Measurements from ENCODE around the gene XYLB.
"Not testable (repeated sequence)": the region's sequence is repeated elsewhere in the genome, so short reads cannot be mapped to it uniquely, and the experiment has no call there.

XYLB gene

DNA sequence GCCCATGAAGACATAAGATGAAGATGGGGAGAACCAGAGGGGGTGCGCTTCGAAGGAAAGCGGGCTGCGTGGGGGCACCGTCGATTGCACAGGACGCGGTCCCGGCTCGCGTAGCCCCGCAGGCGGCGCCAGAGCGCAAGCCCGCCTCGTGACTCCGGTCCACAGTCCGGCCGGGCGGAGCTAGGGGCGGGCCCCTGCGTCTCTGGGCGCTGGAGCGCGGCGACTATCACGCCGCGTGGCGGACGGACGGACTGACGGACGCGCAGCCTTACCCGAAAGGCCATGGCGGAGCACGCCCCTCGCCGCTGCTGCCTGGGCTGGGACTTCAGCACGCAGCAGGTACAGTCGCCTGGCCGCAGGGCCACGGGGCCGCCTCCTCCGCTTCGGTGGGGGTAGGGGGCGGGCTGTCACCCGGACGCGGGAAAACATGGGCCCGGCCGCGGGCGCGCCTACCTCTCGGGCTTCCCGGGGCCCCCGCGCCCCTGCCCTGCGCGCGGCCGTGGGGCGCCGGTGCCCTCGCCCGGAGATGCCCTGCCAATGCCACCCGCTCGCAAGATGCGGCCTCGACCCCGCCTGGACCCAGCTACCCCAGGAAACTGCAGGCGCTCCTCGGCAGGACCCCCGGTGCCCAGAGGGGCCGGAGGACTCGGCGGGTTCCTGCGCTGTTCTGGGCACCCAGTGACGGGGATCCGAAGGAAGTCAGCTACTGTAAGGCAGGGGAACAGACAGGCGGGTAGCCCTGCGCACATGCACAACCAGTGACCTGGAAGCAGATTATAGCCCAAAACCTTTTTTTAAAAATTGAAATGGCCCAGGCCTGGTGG, at the start of gene XYLB:
TSS of gene XYLB (plus strand) at position 199 of the 824 bp plus-strand sequence. CDS start at position 283, 84 bp downstream.
- in situ Hi-C loops (cut with MboI; ENCODE audit: low sequenced_read_pairs) = no loop called here

DNA sequence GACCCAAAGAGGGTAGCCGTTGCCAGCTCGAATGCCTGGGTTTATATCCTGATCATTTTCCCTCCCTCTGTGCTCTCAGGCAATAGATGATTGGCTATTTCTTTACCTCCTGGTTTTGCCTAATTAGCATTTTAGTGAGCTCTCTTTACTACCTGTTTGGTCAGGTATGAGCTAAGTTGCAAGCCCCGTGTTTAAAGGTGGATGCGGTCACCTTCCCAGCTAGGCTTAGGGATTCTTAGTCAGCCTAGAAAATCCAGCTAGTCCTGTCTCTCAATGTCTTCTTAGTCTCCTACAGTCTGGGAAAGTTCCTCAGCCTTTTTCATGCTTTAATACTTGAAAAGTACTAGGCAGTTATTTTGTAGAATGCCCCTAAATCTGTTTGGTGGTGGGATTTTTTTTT, 49.5 kb upstream of the XYLB start:
- in situ Hi-C loops (cut with MboI; ENCODE audit: low sequenced_read_pairs) = not testable (repeated sequence)

DNA sequence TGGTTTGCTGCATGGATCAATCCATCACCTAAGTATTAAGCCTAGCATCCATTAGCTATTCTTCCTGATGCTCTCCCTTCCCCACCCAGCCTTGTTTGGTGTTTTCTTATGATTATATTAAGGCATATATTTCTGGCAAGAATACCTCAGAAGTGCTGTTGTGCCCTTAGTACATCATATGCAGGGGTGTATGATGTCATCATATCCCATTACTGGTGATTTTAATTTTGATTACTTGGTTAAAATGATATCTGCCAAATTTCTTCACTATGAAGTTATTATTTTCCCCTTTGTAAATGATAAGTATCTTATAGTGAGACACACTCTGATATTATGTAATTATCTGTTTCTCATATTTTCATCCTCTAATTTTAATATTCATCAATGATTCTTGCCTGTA, 49.0 kb upstream of the XYLB start:
- in situ Hi-C loops (cut with MboI; ENCODE audit: low sequenced_read_pairs) = no loop called here

DNA sequence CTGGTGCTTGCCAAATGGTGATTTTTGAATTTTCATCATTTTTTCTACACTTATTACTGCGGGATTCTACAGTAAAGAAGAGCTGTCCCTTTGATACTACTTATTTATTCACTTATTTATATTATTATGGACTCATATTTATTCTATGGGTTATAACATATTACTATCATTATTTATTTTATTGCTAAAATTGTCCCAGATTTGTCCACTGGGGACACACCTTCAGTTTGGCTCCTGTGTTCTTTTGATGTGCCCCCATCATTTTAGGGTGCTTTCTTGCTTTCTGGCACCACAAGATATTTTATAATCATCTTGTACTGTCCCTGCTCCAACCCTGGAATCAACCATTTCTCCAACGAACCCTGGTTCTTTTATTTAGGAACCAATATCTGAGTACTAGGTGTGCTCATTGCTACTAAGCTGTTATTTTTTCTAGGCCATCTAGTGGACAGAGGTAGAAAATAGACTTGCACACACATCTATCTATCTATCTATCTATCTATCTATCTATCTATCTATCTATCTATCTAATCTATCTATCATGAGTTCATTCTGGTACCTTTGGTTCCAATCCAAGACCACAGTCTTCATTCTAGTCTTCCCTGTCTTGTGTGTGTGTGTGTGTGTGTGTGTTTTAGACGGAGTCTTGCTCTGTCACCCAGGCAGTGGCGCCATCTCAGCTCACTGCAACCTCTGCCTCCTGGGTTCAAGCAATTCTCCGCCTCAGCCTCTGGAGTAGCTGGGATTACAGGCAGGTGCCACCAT, 48.5 kb upstream of the XYLB start:
- in situ Hi-C loops (cut with MboI; ENCODE audit: low sequenced_read_pairs) = no loop called here

DNA sequence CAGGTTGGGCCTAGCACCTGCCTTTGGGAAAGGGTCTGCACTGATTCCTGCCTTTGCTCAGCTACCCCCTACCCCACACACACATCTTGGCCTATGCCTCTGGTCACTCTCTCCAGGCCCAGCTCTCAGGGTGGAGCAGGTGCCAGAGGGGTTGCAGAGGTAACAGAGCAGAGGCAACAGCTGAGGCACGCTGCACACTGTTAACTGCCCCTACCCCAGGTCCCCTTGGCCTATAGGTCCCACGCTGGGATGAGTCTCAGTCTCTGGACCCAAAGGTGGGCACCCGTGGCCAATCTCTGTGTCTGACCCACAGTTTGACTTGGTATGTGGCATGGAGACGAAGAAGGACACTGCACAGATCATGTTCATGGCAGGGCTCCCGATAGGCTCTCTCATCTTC, 39.6 kb upstream of the XYLB start:
- in situ Hi-C loops (cut with MboI; ENCODE audit: low sequenced_read_pairs) = no loop called here

DNA sequence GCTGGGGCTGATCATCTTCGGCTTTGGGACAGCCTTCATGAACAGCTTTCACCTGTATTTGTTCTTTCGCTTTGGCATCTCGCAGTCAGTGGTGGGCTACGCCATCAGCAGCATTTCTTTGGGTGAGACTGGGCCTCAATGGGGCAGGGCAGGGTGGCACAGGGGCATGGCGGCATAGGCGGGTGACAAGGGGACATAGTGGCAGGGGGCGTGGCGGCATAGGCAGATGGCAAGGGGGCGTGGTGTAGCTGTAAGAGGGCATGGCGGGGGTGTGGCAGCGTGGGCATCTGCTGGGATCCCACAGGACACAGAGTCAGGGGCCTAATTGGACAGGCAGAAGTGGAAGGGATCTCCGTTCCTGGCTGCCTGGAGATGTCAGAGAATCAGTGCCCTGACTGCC, 39.0 kb upstream of the XYLB start:
- in situ Hi-C loops (cut with MboI; ENCODE audit: low sequenced_read_pairs) = no loop called here

DNA sequence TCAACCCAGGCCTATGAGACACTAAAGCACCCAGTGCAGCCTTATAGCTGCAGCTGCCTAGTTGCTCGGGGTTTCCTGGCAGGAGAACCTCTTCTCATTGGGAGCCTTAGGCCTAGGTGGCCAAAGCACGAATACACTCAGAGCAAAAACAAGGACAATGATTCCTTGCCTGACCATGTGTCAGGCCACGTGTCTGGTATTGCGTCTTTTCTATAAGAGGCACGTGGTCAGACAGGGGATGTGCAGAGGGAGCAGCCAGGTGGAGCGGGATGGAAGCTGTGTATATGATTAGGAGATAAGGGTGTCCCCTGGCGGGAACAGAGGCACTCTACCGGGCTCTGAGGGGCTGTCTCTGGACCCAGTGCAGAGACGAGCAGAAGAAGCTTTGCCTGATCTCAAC, 38.1 kb upstream of the XYLB start:
- in situ Hi-C loops (cut with MboI; ENCODE audit: low sequenced_read_pairs) = no loop called here

DNA sequence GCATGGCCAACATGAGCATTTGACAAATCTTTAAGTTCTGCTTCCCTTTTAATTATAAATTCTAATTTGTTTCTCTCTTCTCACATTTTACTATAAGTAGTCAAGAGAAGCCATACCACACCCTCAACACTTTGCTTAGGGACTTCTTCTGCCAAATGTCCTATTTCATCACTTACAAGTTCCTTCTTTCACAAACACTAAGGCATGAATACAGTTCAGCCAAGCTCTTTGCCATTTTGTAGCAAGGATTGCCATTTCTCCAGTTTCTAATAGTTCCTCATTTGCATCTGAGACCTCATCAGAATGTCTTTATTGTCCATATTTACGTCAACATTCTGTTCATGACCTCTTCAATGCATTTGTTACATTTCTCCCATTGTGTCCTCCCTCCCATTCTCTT, 35.1 kb upstream of the XYLB start:
- in situ Hi-C loops (cut with MboI; ENCODE audit: low sequenced_read_pairs) = no loop called here

DNA sequence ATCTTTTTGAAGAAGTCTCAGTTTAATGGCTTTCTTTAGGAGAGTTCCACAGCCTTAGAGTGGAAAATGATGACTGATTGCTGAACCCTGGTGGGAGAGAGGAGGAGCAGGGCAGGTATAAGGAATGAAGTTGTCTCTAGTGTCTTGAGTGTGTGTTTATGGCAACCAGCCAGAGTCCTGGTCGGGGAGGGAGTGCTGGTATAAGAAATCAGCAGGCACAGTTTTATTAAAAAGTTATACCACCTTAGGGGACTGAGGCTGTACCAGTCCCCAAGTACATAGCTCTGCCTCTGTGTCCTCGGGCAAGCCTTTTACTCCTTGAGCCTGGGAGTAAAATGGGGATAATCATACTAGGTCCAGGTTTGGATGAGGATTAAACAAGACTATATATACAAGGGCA, 34.6 kb upstream of the XYLB start:
- in situ Hi-C loops (cut with MboI; ENCODE audit: low sequenced_read_pairs) = no loop called here

DNA sequence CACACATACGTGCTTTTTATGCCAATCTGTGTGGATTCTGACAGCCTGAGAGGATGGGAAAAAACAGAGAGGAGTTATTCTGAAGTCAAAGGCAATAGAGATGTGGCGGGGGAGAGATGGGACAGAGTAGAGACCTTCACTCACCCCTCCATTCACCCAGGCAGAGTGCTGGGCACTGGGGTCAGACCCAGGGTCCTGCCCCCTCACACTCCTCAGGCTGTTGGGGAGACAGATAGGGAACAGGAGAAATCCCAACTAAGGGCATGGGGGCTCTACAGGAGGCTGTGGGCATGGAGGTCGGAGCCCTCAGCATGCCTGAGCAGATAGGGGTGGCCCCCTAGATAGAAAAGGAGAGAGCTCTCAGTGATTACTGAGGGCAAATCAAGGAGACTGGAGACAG, 34.2 kb upstream of the XYLB start:
- in situ Hi-C loops (cut with MboI; ENCODE audit: low sequenced_read_pairs) = no loop called here

DNA sequence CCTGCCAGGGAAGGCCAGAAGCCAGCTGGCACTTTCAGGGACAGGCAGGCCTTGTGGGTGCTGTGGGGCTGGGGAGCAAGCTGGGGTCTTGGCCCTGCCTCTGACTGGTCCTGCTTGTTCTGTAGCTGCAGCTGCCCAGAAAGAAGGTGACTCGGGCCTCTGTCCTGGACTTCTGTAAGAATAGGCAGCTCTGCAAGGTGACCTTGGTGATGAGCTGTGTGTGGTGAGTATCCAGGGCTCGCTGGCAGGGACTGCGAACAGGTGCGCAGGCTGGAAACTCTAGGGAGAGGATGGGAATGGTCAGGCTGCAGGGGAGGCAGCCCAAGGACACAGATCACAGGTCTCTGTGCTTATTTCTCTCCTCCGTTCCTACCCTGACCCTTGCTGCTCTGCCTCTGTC, 33.3 kb upstream of the XYLB start:
- in situ Hi-C loops (cut with MboI; ENCODE audit: low sequenced_read_pairs) = no loop called here

DNA sequence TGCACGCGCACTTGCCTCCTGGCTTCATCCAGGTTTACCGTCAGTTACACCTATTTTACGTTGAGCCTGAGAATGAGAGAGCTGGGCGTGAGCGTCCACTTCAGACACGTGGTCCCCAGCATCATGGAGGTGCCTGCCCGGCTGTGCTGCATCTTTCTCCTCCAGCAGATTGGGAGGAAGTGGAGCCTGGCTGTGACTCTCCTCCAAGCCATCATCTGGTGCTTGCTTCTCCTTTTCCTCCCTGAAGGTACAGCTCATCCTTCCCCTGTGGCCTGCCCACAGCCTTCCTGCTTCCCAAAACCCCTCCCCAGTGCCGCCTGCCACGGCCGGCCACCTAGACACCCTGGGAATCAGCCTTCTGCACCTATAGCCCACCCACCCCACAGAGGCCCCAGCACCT, 32.9 kb upstream of the XYLB start:
- in situ Hi-C loops (cut with MboI; ENCODE audit: low sequenced_read_pairs) = no loop called here

DNA sequence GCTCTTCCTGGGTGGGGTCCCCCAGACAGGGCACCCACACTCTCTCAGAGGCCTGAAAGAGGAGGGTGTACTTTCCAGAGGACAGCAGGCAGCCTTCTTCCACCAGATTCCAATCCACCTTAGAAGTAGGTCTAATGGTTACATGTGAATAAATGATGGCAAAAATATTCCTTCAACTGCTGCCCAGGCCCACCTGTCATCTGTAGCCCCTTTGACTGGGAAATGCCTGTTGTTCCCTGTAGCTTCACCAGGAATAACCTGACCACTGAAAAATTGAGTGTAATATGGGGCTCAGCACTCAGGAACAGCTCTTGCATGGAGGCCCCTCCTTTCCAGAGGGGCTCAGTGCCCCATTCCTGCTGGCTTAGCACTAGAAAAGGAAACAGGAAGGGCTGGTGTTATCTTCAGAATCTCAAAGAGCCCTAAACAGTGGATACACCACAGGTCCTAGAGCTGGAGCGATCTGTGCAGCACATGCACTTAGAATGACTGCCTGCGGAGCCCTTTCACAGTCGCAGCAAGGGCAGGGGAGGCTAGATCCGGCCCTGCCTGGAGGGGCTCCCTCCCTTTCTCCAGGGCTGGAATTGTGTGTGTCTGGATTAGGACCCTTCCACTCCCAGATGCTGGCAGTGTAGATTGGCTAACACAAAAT, 32.3 kb upstream of the XYLB start:
- in situ Hi-C loops (cut with MboI; ENCODE audit: low sequenced_read_pairs) = no loop called here

DNA sequence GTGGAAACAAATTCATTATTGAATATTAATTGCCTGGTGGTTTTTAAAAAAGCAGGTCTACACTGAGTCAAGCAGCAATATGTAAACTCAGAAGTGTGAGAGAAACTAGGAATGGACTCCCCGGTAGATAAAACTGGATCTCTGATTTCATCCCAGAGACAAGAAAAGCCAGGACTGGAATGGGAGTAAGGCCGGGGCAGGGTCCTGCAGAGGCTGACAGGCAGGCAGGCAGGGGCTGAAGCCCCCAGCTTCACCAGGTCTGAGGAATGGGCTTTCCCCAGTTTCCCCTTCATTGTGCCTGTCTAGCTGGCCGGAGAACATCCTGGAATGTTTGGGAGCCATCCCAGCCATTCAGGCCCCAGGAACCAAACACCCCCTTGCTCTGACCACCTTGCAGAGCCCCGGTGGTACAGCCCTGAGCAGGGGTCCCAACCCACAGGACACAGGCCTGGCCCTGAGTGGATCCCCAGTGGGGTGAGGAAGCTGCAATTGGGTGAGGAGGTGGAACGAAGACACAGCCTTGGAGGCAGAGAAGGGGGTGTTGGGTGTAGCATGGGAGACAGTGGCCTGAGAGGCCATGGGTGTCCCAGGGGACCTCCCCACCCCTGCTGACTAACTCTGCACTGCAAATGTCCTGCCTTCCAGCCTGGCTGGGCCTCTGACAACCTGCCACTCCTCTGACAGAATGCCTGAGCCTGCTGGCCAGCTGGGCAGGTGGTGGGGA, 31.7 kb upstream of the XYLB start:
- in situ Hi-C loops (cut with MboI; ENCODE audit: low sequenced_read_pairs) = no loop called here

DNA sequence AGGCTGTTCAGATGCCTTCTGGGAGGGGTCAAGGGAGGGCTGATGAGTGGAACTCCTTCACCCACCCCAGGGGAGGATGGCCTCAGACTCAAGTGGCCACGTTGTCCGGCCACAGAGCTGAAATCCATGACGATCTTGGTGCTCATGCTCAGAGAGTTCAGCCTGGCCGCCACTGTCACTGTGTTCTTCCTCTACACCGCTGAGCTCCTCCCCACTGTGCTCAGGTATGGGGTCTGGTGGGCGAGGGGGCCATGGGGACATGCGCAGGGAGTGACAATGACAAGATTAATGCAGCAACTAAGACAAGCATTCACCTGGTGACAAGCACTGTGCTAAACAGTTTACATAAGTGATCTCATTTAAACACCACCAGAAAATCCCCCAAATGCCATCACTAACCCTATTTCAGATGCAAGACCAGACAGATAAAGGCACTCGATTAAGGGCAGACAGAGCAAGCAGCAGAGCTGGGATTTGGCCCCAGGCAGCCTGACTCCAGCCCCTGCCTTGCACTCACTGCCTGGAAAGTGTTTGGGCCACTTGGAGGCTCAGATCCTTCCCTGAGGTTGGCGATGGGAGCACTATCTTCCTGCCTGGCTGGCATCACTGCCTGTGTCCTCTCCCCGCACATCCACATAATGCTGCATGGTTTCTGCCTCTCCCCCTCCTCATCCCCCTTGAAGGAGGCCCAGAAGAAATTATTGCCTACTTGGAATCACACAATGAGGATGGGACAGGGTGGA, 30.9 kb upstream of the XYLB start:
- in situ Hi-C loops (cut with MboI; ENCODE audit: low sequenced_read_pairs) = no loop called here

DNA sequence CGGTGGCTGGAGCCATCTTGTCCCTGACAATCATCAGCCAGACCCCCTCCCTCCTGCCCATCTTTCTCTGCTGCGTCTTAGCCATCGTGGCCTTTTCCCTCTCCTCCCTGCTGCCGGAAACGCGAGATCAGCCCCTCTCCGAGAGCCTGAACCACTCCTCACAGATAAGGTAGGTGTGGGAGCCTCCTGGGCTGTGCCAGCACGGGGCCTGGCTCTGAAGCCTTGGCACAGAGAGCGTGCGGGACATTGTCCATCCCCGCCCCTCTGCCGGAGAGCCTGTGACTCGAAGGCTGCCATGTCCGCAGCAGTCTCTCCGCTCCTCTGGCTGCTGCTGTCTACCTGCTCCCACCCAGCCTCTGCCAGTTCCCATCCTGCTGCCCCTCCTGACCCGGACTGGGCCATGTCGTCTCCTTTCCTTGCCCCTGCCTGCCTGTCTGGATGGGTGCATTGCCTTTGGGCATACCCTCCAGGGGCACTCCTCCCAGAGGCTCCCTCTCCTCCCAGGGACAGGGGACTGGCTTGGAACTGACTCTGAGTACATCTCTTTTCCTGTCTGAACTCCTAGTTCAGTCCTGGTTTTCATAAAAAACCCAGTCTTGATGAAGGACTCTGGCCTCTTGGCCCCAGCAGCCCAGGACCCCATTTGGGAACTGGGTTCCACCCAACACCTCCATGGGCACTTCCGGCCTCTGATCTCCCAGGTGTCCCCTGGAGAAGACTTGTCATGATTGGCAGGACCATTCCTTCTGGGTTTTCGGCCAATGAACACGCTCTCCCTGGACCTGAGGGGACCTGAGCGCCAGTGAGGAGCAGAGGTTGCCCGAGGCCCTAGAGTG, 30.0 kb upstream of the XYLB start:
- in situ Hi-C loops (cut with MboI; ENCODE audit: low sequenced_read_pairs) = no loop called here

DNA sequence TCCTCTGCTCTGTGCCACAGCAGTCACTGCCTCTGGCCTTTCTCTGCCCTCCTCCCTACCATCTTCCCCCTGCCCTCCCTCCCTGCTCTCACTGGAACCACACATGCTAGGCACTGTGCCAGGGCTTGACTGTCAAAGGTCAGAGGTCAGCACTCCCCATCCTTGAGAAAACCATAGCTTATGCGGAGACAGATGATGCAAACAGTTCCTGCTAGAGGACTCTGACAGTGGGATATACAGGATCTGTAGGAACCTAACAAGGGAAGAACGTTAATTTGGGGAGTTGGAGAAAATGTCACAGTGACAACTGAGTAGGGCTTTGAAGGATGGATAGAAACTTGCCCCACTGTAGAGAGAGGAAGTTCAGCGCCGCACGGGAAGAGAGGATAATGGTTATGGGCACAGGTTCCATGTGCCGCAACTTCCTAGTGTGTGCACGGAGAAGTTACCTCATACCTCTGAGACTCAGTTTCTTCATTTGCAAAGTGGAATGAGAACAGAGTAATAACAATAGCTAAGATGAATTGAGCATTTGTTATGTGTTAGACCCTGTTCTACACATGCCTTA, 29.3 kb upstream of the XYLB start:
- in situ Hi-C loops (cut with MboI; ENCODE audit: low sequenced_read_pairs) = no loop called here

DNA sequence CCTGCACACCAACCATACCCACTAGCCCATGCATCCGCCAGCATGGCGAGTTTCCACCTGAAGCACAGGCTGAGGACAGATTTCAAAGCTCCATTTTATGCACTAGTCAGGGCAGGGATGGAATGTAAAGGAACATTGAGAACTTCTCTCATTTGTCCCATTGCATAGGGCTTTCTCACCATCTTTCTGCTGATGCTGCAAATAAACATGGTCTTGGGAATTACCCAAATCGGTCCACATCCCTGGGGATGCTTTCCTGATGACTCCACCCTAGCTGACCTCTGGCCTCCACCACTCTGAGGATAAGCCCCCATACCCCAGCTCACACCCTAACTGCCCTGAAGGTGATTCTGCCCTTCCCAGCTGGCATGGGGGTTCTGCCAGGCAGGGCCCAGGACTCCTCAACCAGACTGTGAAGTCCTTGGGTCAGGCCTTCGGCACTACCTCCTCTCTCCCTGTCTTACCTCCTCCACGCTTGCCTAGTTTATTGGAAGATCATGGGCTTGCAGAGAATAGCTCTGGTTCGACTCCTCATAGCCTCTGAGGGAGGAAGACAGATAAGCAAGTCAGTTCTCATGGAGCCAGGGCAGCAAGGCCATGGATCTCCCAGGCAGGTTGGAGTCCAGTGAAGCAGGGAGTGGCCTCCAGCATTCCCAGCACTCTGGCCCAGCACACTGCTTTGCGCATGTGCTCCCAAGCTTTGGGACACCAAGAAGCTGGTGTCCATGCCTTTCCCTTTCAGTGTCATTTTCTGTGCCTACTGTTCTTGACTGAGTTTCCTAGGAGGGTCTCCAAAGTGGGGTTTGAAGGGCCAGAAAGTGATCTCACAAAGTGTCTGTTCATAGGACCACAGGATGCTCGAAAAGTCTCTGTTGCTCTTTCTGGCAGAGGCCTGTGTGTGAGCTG, 27.6 kb upstream of the XYLB start:
- in situ Hi-C loops (cut with MboI; ENCODE audit: low sequenced_read_pairs) = no loop called here

Measured in HL-60/S4 treated with phorbol 12-myristate 13-acetate at 8.2 ng/mL for 4 days and 3 days (cell line).